GM12892 (cell line): Measurements from ENCODE around the gene TMCO4.

Experiments used
- POLR2A ChIP-seq: IDR thresholded peaks from 2 replicates; pipeline ENCODE4 v1.6.1; 2011; ENCODE audit warnings: low read depth, low read length, control low read depth
- POLR2AphosphoS5 ChIP-seq: IDR thresholded peaks from 2 replicates; pipeline ENCODE4 v1.6.1; 2011; ENCODE audit warnings: low read depth, low read length, control low read depth
- TAF1 ChIP-seq: IDR thresholded peaks from 2 replicates; pipeline ENCODE4 v1.6.1; 2011; ENCODE audit warnings: low read depth, mild to moderate bottlenecking, control low read depth, low read length, borderline replicate concordance

- no peak for TF ChIP-seq POLR2AphosphoS5
- TF ChIP-seq TAF1: no peak
- no peak for TF ChIP-seq POLR2A
Observed at GRCh38 chr1:19772053-19772452, 27.7 kb downstream of the TMCO4 start.
